Prostate gland (tissue), 2 donors: Measurements from ENCODE around the gene EFCAB5.

Experiments
- CTCF ChIP-seq, 4 experiments: fragments of 200-600 bp in 2 of 4; fragments of 450-650 bp in 2 of 4; sonication (generic) in 2 of 4; IDR thresholded peaks; 1 replicate in 3 of 4; 2 replicates in 1 of 4; pipeline ENCODE4 v1.5.1; 2016 to 2019; ENCODE audit warnings: antibody characterized with exemption in 4 of 4, mild to moderate bottlenecking in 2 of 4, moderate library complexity in 2 of 4
- POLR2A ChIP-seq: fragments of 450-650 bp; IDR thresholded peaks from one replicate; pipeline ENCODE4 v1.6.1; 2016; ENCODE audit warnings: antibody characterized with exemption, mild to moderate bottlenecking

- TF ChIP-seq POLR2A: no peak
- TF ChIP-seq CTCF (IDR thresholded peaks at IDR 0.05): no peak
Observed at GRCh38 chr17:29892201-29892600, 49.2 kb upstream of the EFCAB5 start.
